HUES48 (cell line): ENCODE measurements around the gene KCTD14.
"Not testable (repeated sequence)": the region's sequence is repeated elsewhere in the genome, so short reads cannot be mapped to it uniquely, and the experiment has no call there.

ENCODE experiments used
- H3K27ac ChIP-seq: one replicate; pipeline ENCODE4 v1.7.0; 2013; ENCODE audit warnings: low read depth, low read length, inconsistent platforms
- H3K27me3 ChIP-seq: 2 replicates; pipeline ENCODE4 v1.6.1; 2013; ENCODE audit warnings: mild to moderate bottlenecking, low read length; ENCODE audit not compliant: control insufficient read depth, insufficient read depth
- H3K36me3 ChIP-seq: 2 replicates; pipeline ENCODE4 v1.6.1; 2013; ENCODE audit warnings: low read length; ENCODE audit not compliant: control insufficient read depth, insufficient read depth
- H3K4me1 ChIP-seq: 2 replicates; pipeline ENCODE4 v1.6.1; 2013; ENCODE audit warnings: mild to moderate bottlenecking, low read length; ENCODE audit not compliant: control insufficient read depth, insufficient read depth
- H3K4me3 ChIP-seq: 2 replicates; pipeline ENCODE4 v1.5.1; 2013; ENCODE audit warnings: mild to moderate bottlenecking, low read depth, low read length
- H3K9ac ChIP-seq: 2 replicates; pipeline ENCODE4 v1.6.1; 2013; ENCODE audit warnings: mild to moderate bottlenecking, low read depth, low read length, moderate library complexity
- H3K9me3 ChIP-seq: 2 replicates; pipeline ENCODE4 v1.6.1; 2013; ENCODE audit warnings: low read length; ENCODE audit not compliant: control insufficient read depth, insufficient read depth

The KCTD14 gene

GRCh38 chr11:77994434-77995362 lies 28.4 kb downstream of the KCTD14 start, which contains the start of gene INTS4:
TSS of gene INTS4 (minus strand) at chr11:77994668. CDS start at chr11:77994643, 25 bp downstream.
- Histone ChIP-seq H3K9me3 (no peaks in the 10 kb centered on the region), H3K9ac (peak within 1 kb of the TSS; percentile 79), H3K27me3 (no peaks in the 10 kb centered on the region), H3K27ac (peak within 1 kb of the TSS; percentile 81), H3K4me3 (peak within 1 kb of the TSS; percentile 99), H3K4me1 (peaks cover 8% of the 10 kb centered on the region), H3K36me3 (peaks cover 17% of the 10 kb centered on the region)

GRCh38 chr11:77993902-77994301 lies 29.2 kb downstream of the KCTD14 start:
- Histone ChIP-seq H3K4me1 (peaks cover 8% of the 10 kb centered on the region), H3K36me3 (peaks cover 24% of the 10 kb centered on the region), H3K4me3 (peak overlapping the region; percentile 99), H3K9ac (peak overlapping the region; percentile 79), H3K27me3 (no peaks in the 10 kb centered on the region), H3K27ac (peak overlapping the region; percentile 81), H3K9me3 (no peaks in the 10 kb centered on the region)

- no peak overlapping the region for H3K4me3 ChIP-seq
- no peaks in the 10 kb centered on the region for H3K9me3 ChIP-seq
- no peak overlapping the region for H3K27ac ChIP-seq
- H3K27me3 ChIP-seq: no peaks in the 10 kb centered on the region
- peaks cover 41% of the 10 kb centered on the region for H3K36me3 ChIP-seq
- peaks cover 8% of the 10 kb centered on the region for H3K4me1 ChIP-seq
- H3K9ac ChIP-seq: no peak overlapping the region
Observed at GRCh38 chr11:77990981-77991380, 32.1 kb downstream of the KCTD14 start.

- H3K4me1 ChIP-seq, H3K4me3 ChIP-seq, H3K9ac ChIP-seq, H3K27me3 ChIP-seq, H3K9me3 ChIP-seq, H3K27ac ChIP-seq: not testable (repeated sequence)
- peaks cover 38% of the 10 kb centered on the region for H3K36me3 ChIP-seq
Observed at GRCh38 chr11:77986456-77986855, 36.6 kb downstream of the KCTD14 start.

- Histone ChIP-seq H3K27ac (no peak overlapping the region), H3K4me1 (no peaks in the 10 kb centered on the region), H3K9me3 (no peaks in the 10 kb centered on the region), H3K27me3 (no peaks in the 10 kb centered on the region), H3K9ac (no peak overlapping the region), H3K36me3 (peaks cover 36% of the 10 kb centered on the region), H3K4me3 (no peak overlapping the region)
Observed at GRCh38 chr11:77981346-77981947, 41.6 kb downstream of the KCTD14 start.

GRCh38 chr11:77968337-77968736 lies 54.7 kb downstream of the KCTD14 start:
- H3K36me3 ChIP-seq: peaks cover 5% of the 10 kb centered on the region
- no peaks in the 10 kb centered on the region for H3K9me3 ChIP-seq
- no peaks in the 10 kb centered on the region for H3K4me1 ChIP-seq
- no peak overlapping the region for H3K4me3 ChIP-seq
- no peaks in the 10 kb centered on the region for H3K27me3 ChIP-seq
- no peak overlapping the region for H3K27ac ChIP-seq
- H3K9ac ChIP-seq: no peak overlapping the region

- H3K36me3 ChIP-seq: peaks cover 5% of the 10 kb centered on the region
- H3K27ac ChIP-seq: no peak overlapping the region
- H3K4me1 ChIP-seq: no peaks in the 10 kb centered on the region
- no peak overlapping the region for H3K9ac ChIP-seq
- no peak overlapping the region for H3K4me3 ChIP-seq
- H3K27me3 ChIP-seq: no peaks in the 10 kb centered on the region
- H3K9me3 ChIP-seq: no peaks in the 10 kb centered on the region
Observed at GRCh38 chr11:77967753-77968152, 55.3 kb downstream of the KCTD14 start.

GRCh38 chr11:77967121-77967520 lies 56.0 kb downstream of the KCTD14 start:
- Histone ChIP-seq H3K9ac (no peak overlapping the region), H3K9me3 (no peaks in the 10 kb centered on the region), H3K27me3 (no peaks in the 10 kb centered on the region), H3K27ac (no peak overlapping the region), H3K36me3 (peaks cover 5% of the 10 kb centered on the region), H3K4me1 (no peaks in the 10 kb centered on the region), H3K4me3 (no peak overlapping the region)

GRCh38 chr11:77966338-77966737 lies 56.7 kb downstream of the KCTD14 start:
- Histone ChIP-seq H3K4me1 (no peaks in the 10 kb centered on the region), H3K9ac (no peak overlapping the region), H3K4me3 (no peak overlapping the region), H3K36me3 (peaks cover 5% of the 10 kb centered on the region), H3K9me3 (no peaks in the 10 kb centered on the region), H3K27me3 (no peaks in the 10 kb centered on the region), H3K27ac (no peak overlapping the region)
